GM12864 (cell line): Measurements from ENCODE around the gene SYNE1.

Experiments used
- DNase-seq: peaks from one replicate; pipeline ENCODE4 v3.0.0-alpha.2; 2011; ENCODE audit warnings: low read depth
- H3K4me3 ChIP-seq: 2 replicates; pipeline ENCODE4 v1.5.1; 2011; ENCODE audit warnings: mild to moderate bottlenecking, low read depth, low read length, control low read depth
- TF ChIP-seq, protein P1 (sequence below): IDR thresholded peaks from 2 replicates; pipeline ENCODE4 v1.5.1; 2011; ENCODE audit warnings: low read depth, mild to moderate bottlenecking, moderate library complexity, low read length, control low read depth, inconsistent platforms; ENCODE audit errors: missing control alignments

The SYNE1 gene

DNA sequence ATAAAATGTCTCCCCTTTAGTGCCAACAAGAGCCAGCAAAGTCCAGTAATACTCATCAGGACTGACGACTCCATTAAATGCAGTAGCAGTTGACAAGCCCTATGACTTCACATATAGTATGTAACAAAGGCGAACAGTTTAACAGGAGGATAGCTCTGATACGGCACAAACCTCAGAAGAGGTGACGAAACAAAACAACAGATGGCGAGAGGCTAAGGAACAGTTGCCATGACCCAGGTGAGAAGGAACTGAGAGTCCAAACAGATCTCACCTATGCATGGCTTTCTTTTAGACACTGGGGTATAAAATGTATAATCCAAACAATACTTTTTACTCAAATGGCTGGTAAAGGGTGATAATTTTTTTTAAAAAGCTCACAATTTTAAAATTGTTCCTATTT lies 37.1 kb downstream of the SYNE1 start:
- TF ChIP-seq, protein P1, sequence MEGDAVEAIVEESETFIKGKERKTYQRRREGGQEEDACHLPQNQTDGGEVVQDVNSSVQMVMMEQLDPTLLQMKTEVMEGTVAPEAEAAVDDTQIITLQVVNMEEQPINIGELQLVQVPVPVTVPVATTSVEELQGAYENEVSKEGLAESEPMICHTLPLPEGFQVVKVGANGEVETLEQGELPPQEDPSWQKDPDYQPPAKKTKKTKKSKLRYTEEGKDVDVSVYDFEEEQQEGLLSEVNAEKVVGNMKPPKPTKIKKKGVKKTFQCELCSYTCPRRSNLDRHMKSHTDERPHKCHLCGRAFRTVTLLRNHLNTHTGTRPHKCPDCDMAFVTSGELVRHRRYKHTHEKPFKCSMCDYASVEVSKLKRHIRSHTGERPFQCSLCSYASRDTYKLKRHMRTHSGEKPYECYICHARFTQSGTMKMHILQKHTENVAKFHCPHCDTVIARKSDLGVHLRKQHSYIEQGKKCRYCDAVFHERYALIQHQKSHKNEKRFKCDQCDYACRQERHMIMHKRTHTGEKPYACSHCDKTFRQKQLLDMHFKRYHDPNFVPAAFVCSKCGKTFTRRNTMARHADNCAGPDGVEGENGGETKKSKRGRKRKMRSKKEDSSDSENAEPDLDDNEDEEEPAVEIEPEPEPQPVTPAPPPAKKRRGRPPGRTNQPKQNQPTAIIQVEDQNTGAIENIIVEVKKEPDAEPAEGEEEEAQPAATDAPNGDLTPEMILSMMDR, result no peak
- no peak overlapping the region for H3K4me3 ChIP-seq
- DNase-seq, result no peak

DNA sequence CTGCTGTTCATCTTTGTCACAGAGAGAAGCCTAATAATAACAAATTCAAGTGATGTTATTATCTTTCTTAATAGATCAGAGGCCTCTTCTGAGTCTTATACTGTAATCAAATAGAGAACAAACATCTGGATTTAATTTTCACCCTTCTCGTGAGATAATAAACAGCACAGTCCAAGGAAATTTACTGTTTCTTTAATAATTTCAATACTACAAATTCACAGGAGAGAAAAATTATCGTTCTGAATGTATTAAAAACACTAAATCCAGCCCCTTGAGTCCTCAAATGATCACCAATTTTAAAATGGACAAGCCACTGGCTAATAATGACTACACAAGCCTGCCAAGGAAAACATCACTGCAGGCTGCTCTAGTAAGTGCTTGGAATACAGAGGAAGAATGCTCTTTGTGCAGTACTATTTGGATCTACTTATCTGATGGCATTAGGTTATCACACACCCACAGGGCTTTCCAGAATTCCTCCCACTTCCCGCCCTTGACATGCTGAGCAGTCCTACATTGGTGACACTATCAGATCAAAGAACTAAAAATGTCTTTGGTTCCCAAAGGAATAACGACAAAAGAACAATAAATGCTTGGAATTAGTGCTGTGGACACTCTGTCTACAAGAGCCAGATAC lies 38.1 kb downstream of the SYNE1 start:
- no peak overlapping the region for H3K4me3 ChIP-seq
- no peak for DNase-seq
- TF ChIP-seq, protein P1, result no peak

DNA sequence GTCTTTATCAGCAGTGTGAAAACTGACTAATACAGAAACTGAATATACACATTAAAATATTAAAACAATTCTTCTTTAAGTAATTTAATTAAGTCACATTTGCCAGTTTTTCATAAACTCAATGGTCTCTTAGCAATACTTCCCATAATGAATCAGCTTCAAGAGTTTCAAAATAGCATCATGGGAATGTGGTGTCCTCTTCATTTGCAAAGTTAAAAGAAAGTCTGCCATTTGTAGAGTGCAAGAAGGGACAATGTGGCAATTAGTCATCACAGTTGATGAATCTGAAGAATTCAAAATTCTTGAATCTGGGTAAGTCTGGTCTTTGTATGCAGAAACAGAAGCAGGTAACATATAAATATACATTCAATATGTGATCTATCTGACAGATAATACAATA lies 38.7 kb downstream of the SYNE1 start:
- no peak overlapping the region for H3K4me3 ChIP-seq
- no peak for DNase-seq
- TF ChIP-seq, protein P1, result no peak

DNA sequence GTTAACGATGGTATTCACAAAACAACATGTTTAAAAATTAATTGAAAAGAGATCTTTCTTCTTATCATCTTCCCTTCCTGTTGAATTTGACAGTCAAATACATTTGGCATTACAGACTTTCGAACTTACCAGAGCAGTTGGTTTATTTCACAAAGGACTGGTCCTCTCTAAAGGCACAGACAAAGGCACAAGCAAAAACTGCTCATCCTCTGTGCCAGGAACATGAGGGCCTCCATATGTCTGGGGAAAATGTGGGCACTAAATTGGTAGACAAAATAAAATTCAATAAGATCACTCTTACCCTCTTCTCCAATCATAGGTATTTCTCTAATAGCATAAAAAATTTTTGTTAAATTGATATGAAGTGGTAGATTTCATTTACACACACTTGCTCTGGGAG lies 40.4 kb downstream of the SYNE1 start:
- TF ChIP-seq, protein P1, result no peak
- no peak for DNase-seq

DNA sequence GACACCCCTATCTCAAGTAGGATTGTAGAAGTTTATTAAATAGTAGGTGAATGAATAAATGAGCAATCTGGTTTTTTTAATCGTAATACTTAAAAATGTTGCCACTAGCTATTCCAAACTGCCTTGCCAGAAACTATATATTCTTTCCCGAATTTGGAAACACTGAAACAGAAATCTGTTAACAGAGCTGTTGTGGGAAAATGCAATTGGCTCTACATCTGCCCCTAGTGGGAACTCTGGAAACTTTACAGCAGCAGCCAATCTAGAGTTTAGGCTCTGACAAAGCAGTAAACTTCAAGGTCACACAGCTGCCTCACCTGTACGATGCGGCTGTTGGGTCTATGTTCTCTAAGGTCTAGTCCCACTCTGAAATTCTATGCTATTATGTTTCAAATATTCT lies 41.7 kb downstream of the SYNE1 start:
- no peak overlapping the region for H3K4me3 ChIP-seq
- TF ChIP-seq, protein P1, result peak; percentile 47
- DNase-seq, result no peak

More for the DNA sequence above, 40.4 kb downstream of the SYNE1 start:
- no peak overlapping the region for H3K4me3 ChIP-seq

DNA sequence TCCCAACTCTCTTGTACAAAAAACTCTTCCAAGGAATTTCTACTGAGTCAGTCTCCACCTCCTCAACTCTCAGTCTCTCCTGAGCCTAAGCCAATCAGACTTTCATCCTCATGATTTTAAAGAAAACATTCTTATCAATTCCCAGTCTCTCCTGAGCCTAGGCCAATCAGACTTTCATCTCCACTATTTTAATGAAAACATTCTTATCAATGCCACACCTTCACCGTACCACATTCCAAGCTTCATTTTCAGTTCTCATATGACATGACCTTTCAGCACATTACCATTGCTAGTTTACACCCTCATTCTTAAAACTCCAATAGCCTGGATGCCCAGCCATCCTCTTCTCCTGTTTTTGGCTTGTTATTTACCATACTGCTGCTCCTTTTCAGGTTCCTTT lies 42.5 kb downstream of the SYNE1 start:
- no peak for DNase-seq
- TF ChIP-seq, protein P1, result no peak
- H3K4me3 ChIP-seq, result no peak overlapping the region

DNA sequence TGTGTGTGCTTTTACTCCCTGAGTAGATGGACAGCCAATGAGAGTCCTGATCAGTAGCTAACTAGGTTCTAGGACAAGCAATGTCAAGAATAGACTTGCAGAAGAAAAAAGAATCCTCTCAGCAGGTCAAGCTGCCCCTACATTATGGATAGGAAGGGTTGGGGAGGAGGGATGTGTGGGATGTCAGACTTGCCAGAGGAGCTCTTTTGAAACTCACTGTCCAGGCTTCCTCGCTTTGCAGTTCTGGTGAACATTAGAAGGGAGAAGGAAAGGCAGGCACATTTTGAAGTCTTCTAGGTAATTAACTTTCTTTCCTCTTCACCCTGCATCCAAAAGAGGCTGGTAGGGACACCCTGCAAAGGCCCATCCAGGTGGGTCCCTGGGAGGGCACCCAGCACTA lies 48.7 kb downstream of the SYNE1 start:
- H3K4me3 ChIP-seq, result no peak overlapping the region
- no peak for DNase-seq
- TF ChIP-seq, protein P1, result no peak
